NCI-H146 (cell line): ENCODE results near the gene MYPN.
"Not testable (repeated sequence)": the region's sequence is repeated elsewhere in the genome, so short reads cannot be mapped to it uniquely, and the experiment has no call there.

Experiments
- DNase-seq: peaks from one replicate; lab custom pipeline; 2025; lab: John Stamatoyannopoulos, UW

MYPN gene, protein sequence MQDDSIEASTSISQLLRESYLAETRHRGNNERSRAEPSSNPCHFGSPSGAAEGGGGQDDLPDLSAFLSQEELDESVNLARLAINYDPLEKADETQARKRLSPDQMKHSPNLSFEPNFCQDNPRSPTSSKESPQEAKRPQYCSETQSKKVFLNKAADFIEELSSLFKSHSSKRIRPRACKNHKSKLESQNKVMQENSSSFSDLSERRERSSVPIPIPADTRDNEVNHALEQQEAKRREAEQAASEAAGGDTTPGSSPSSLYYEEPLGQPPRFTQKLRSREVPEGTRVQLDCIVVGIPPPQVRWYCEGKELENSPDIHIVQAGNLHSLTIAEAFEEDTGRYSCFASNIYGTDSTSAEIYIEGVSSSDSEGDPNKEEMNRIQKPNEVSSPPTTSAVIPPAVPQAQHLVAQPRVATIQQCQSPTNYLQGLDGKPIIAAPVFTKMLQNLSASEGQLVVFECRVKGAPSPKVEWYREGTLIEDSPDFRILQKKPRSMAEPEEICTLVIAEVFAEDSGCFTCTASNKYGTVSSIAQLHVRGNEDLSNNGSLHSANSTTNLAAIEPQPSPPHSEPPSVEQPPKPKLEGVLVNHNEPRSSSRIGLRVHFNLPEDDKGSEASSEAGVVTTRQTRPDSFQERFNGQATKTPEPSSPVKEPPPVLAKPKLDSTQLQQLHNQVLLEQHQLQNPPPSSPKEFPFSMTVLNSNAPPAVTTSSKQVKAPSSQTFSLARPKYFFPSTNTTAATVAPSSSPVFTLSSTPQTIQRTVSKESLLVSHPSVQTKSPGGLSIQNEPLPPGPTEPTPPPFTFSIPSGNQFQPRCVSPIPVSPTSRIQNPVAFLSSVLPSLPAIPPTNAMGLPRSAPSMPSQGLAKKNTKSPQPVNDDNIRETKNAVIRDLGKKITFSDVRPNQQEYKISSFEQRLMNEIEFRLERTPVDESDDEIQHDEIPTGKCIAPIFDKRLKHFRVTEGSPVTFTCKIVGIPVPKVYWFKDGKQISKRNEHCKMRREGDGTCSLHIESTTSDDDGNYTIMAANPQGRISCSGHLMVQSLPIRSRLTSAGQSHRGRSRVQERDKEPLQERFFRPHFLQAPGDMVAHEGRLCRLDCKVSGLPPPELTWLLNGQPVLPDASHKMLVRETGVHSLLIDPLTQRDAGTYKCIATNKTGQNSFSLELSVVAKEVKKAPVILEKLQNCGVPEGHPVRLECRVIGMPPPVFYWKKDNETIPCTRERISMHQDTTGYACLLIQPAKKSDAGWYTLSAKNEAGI (N-terminal part only)

GRCh38 chr10:68109331-68109730 is at the start of gene MYPN:
Gene MYPN, plus strand, starts transcription at chr10:68109488. Its CDS starts 11,951 bp downstream, at chr10:68121439.
- no peak for DNase-seq

DNA sequence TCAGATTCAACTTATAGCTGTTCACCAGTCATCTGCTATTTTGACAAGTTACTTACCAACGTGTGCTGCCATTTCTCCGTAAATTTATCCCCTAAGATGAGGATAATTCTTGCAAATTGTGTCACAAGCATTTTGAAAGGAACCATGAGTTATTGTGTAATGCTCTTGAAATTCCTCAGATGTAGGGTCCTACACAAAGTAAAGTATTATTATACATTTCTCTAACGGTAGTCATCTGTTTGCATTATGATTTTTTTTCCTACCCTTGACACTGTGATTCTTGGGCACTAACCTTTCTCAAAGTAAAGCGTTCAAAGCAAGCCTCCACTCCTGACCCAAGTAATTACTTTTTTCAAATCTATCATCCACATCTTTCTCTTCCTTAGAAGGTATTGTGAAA is 42.3 kb upstream of the MYPN start:
- DNase-seq, result no peak

DNA sequence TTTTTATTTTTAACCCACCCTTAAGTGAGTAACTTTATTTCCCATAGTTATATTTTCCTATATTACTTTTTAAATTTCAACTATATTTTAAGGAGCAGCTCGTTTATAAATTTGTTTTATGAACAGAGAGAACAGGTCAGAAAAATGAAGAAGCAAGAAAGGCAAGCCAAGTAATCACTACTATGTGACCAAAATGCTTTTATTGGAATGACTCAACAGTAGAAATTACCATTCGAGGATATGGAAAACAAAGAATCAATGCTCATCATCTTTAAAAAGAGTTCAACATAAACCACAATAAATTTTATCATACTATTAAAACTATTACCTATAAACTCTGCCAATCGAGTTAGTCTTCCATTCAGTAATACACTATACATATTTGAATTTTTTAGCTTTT is 41.8 kb upstream of the MYPN start:
- no peak for DNase-seq

- DNase-seq, result no peak
Observed at GRCh38 chr10:68073631-68074030, 35.7 kb upstream of the MYPN start.

- peak; percentile 17 for DNase-seq
Observed at GRCh38 chr10:68074031-68074774, 35.1 kb upstream of the MYPN start.

DNA sequence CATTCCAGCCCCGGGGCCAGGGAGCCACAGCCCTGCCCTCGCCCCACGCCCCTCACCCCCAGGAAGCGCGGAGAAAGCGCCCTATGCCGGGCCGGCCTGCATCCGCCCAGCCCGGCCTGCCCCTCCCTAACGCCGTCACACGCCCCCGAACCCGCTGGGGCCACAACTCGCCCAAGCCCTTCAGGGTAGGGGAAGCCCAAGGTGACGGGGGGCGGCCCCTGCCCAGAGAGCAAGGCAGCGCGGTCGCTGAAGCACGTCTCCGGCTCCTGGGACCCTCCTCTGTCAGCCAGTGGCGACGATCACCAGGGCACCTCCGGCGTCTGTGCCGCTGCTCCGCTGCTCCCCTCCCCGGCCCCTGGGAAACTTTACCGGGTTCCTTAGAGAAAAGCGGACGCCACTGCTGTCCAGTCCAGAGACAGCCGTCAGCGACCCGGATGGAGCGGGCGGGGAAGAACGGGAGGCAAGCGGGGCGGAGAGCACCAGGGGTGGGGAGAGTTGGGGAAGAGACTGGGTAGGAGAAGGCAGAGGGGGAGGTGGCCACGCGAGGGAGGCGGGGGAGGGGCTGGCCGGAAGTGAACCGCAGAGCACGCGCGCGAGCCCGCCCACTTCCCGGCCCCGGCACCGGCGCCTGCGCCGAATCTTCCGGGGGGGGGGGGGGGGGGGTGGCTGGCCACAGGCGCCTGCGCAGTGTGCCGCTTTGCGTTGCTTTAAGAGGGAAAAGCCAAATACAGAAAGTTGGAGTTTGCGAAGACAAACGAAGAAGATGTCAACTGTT is 34.3 kb upstream of the MYPN start, which contains the start of gene HERC4:
Gene HERC4, minus strand, starts transcription at position 509 of the 775 bp plus-strand sequence. CDS start 2,175 bp downstream, outside the sequence.
- peak; percentile 95 for DNase-seq

- DNase-seq, result no peak
Observed at GRCh38 chr10:68075550-68076004, 33.7 kb upstream of the MYPN start.

- DNase-seq, result not testable (repeated sequence)
Observed at GRCh38 chr10:68076081-68076480, 33.2 kb upstream of the MYPN start.

DNA sequence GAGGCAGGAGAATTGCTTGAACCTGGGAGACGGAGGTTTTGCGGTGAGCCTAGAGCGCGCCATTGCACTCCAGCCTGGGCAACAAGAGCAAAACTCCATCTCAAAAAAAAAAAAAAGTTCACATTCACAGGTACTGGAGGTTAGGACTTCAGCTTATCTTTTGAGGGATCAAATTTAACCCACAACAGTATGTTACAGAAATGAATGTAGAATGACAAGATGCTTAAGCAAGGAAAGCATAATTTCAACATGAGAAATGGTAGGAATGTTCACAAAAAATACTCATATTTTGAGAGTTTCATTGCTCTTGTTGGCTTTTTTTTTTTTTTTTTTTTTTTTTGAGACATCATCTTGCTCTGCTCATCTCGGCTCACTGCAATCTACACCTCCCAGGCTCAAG is 32.3 kb upstream of the MYPN start:
- DNase-seq, result no peak

DNA sequence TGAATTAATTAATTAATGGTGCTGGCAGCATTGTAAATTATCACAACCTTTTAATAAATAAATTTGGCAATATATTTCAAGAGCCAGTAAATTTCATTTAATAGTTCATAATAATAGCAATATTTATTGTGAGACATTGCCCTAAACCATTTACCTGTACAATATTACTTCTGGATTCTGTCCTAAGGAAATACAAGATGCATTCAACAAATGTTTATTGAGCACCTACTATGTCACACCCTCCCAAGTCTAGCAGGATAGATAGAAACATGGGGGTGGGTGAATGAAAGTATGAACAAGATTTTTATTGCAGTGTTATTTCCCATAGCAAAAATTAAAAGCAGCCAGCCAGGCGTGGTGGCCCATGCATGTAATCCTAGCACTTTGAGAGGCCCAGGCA is 29.9 kb upstream of the MYPN start:
- no peak for DNase-seq

DNA sequence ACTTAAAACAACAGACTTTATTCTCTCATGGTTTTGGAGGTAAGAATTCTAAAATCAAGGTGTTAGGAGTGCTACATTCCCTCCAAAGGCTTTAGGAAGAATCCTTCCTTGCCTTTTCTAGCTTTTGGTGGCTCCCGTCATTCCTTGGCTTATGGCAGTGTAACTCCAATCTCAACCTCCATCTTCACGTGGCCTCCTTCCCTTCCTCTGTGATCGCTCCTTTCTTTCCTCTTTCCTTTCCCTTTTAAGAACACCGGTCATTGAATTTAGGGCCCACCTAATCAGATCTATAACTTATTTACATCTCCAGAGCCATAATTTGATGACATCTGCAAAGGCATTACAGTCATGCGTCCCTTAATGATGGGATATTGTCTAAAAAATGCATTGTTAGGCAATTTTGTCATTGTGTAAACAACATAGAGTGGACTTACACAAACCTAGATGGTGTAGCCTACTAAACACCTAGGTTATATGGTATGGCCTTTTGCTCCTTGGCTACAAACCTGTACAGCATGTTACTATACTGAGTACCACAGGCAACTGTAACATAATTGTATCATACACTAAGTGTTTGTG is 28.3 kb upstream of the MYPN start:
- DNase-seq, result no peak

GRCh38 chr10:68081916-68082315 is 27.4 kb upstream of the MYPN start:
- DNase-seq, result no peak

- no peak for DNase-seq
Observed at GRCh38 chr10:68082872-68083271, 26.4 kb upstream of the MYPN start.

DNA sequence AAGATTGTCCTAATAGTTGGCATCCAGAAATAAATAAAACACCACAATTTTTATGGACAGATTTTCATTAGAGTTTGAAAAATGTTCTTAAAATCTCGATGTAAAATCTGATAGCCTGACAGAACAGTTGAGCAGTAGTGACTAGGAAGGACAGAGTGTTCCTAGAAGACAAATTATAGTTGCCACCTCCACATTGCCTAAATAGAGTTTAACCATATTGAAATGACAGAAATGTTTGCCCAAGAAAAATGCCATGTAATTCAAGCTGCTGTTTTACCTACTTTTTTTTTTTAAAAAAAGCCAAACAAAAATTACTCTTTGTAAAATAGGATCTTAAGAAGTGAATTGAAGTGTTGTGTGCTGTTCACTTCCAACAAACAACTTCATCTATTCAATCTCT is 25.3 kb upstream of the MYPN start:
- no peak for DNase-seq

DNA sequence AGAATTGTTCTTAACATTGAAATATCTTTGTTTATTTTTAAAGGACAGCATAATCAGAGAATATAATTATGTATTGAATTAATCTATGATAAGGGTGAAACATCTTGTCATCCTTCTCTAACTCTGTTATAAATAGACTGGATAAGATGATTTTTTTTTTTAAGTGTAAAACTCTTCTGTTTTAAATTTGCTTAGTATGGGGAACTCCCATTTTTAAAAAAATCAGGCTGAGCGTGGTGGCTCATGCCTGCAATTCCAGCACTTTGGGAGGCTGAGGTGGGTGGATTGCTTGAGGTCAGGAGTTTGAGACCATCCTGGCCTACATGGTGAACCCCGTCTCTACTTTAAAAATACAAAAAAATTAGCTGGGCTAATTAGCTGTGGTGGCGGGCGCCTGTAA is 24.8 kb upstream of the MYPN start:
- no peak for DNase-seq

GRCh38 chr10:68086011-68086410 is 23.3 kb upstream of the MYPN start:
- DNase-seq, result no peak

DNA sequence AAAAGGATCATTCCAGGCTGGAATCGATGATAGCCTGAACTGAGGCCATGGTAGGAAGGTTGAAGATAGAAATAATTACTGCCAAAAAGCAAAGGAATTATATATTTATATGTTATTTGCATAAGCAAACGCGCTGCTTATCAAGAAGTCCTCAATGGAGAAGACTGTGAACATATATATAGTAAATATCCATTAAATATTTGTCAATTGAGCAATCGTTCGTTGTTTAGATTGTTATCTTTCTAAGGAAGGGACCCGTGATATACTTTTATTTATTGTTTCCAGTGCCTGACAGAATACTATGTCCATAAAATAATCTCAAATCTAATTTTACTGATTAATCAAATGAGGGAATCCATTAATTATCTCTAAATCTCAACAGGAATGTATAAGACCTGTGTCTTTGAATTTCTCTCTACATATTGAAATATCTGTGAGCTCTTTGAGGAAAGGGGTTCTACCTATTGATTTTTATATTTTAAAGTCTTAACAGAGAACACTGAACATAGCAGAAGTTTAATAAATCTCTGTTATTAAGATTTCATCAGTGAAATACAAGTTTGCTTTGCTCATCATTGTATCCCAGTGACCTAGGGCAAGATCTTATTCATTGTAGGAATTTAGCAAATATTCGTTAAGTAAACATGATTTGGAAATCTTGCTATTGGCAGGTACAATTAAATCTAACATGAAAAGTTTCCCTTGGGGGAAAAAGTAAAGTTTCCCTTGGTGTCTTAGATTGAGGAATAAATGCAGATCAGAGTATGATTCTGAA is 22.2 kb upstream of the MYPN start:
- DNase-seq, result no peak

- no peak for DNase-seq
Observed at GRCh38 chr10:68087685-68088401, 21.4 kb upstream of the MYPN start.

DNA sequence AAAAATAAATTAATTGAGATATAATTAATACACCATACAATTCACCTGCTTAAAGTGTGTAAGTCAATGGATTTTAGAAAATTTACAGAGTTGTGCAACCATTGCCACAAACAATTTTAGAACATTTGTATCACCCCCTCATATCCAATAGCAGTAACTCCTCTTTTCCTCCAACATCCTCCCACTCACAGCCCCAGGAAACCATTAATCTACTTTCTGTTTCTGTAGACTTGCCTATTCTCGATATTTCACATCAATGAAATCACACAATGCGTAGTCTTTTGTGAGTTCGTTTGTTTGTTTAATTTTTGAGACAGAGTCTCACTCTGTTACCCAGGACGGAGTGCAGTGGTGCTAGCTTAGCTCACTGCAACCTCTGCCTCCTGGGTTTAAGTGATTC is 20.5 kb upstream of the MYPN start:
- no peak for DNase-seq
